B cell (primary cell): ENCODE data around the gene IMMP2L. TPM values are rescaled to one million over a fixed set of nuclear protein-coding genes. Genes with fewer than 3 reads are reported as not detected.

Source experiments
- ATAC-seq: fragments of 200-7000 bp; cut with Tn5 transposase; one replicate; pipeline ENCODE4 v1.10.0; 2021; ENCODE audit warnings: low read depth, mild to moderate bottlenecking, moderate number of reproducible peaks, moderate library complexity
- CTCF ChIA-PET: fragments of 350-600 bp; sonication (Branson Sonifier 250); formaldehyde crosslinking; loops from one replicate; lab custom pipeline; 2021; ENCODE audit warnings: antibody characterized with exemption, inconsistent platforms; lab: Charles Lee
- POLR2A ChIA-PET: fragments of 350-600 bp; sonication (Branson Sonifier 250); formaldehyde crosslinking; loops from one replicate; lab custom pipeline; 2021; ENCODE audit warnings: antibody characterized with exemption; lab: Charles Lee
- DNase-seq: peaks from one replicate; pipeline ENCODE4 v3.0.0; 2013
- H2AFZ ChIP-seq: 2 replicates; pipeline ENCODE4 v1.6.1; 2012; ENCODE audit warnings: mild to moderate bottlenecking, low read depth, low read length; ENCODE audit not compliant: insufficient read depth, poor library complexity, severe bottlenecking
- H3K27ac ChIP-seq, 2 donors: 1 replicate in 1 of 2; 2 replicates in 1 of 2; pipeline ENCODE4 v1.5.1; 2012 to 2013; ENCODE audit warnings: low read length in 2 of 2, mild to moderate bottlenecking in 2 of 2, moderate library complexity in 1 of 2
- H3K27me3 ChIP-seq, 4 experiments: fragments of 200-600 bp in 1 of 4; sonication (generic) in 1 of 4; replicated peaks in 1 of 4; 1 replicate in 2 of 4; 2 replicates in 2 of 4; pipeline versions ENCODE4 v1.6.1 to v1.7.0; 2013 to 2016; ENCODE audit warnings: low read length in 3 of 4, mild to moderate bottlenecking in 2 of 4, mixed read lengths in 1 of 4, moderate library complexity in 1 of 4; ENCODE audit not compliant: insufficient read depth in 4 of 4, control insufficient read depth in 3 of 4; ENCODE audit errors: control extremely low read depth in 1 of 4
- H3K36me3 ChIP-seq, 2 experiments: replicated peaks in 1 of 2; 1 replicate in 1 of 2; 2 replicates in 1 of 2; pipeline versions ENCODE4 v1.6.1 to v1.7.1; 2013; ENCODE audit warnings: low read length in 1 of 2; ENCODE audit not compliant: insufficient read depth in 2 of 2, control insufficient read depth in 1 of 2; ENCODE audit errors: control extremely low read depth in 1 of 2, extremely low read depth in 1 of 2
- H3K4me1 ChIP-seq, 2 donors: fragments of 200-600 bp in 1 of 2; sonication (generic) in 1 of 2; 1 replicate in 1 of 2; 2 replicates in 1 of 2; pipeline versions ENCODE4 v1.5.1 to v1.6.1; 2013 to 2017; ENCODE audit warnings: low read length in 2 of 2; ENCODE audit not compliant: control insufficient read depth in 2 of 2, insufficient read depth in 2 of 2
- H3K4me2 ChIP-seq: replicated peaks from 2 replicates; pipeline ENCODE3; 2012; ENCODE audit warnings: mild to moderate bottlenecking, low read depth, low read length; ENCODE audit not compliant: poor library complexity, severe bottlenecking
- H3K4me3 ChIP-seq, 5 experiments: fragments of 200-600 bp in 1 of 5; sonication (generic) in 1 of 5; 1 replicate in 3 of 5; 2 replicates in 2 of 5; pipeline versions ENCODE4 v1.5.1 to v1.7.0; 2011 to 2016; ENCODE audit warnings: low read length in 4 of 5, mild to moderate bottlenecking in 4 of 5, low read depth in 2 of 5, control low read depth in 1 of 5, moderate library complexity in 1 of 5; ENCODE audit not compliant: insufficient read depth in 1 of 5; ENCODE audit errors: control extremely low read depth in 1 of 5, extremely low read depth in 1 of 5
- H3K79me2 ChIP-seq: fragments of 200-600 bp; sonication (generic); one replicate; pipeline ENCODE4 v1.6.0; 2016; ENCODE audit warnings: low read length; ENCODE audit not compliant: control insufficient read depth, insufficient read depth
- H3K9ac ChIP-seq: fragments of 200-600 bp; sonication (generic); 2 replicates; pipeline ENCODE4 v1.6.1; 2017; ENCODE audit warnings: mild to moderate bottlenecking, low read length, moderate library complexity
- H3K9me3 ChIP-seq, 3 donors: one replicate each; pipeline versions ENCODE4 v1.6.1 to v1.7.1; 2013; ENCODE audit warnings: low read length in 2 of 3; ENCODE audit not compliant: control insufficient read depth in 2 of 3, insufficient read depth in 1 of 3; ENCODE audit errors: control extremely low read depth in 1 of 3
- H4K20me1 ChIP-seq: 2 replicates; pipeline ENCODE4 v1.6.0; 2012; ENCODE audit warnings: mild to moderate bottlenecking, low read length; ENCODE audit not compliant: insufficient read depth, control insufficient read depth, poor library complexity, severe bottlenecking
- H3K27ac Mint-ChIP-seq: one replicate; pipeline ENCODE4 v1.8.0; 2021; ENCODE audit warnings: mixed read lengths
- H3K27me3 Mint-ChIP-seq: one replicate; pipeline ENCODE4 v1.8.0; 2021; ENCODE audit warnings: mixed read lengths
- H3K4me1 Mint-ChIP-seq: one replicate; pipeline ENCODE4 v1.8.0; 2021; ENCODE audit warnings: mixed read lengths
- H3K4me3 Mint-ChIP-seq: one replicate; pipeline ENCODE4 v1.8.0; 2021; ENCODE audit warnings: mixed read lengths
- H3K9me3 Mint-ChIP-seq: one replicate; pipeline ENCODE4 v1.8.0; 2022; ENCODE audit warnings: mixed read lengths; ENCODE audit not compliant: insufficient read depth
- CTCF ChIP-seq: fragments of 200-600 bp; IDR thresholded peaks from one replicate; pipeline ENCODE4 v1.8.0; 2022; ENCODE audit warnings: antibody characterized with exemption, mild to moderate bottlenecking
- EZH2 ChIP-seq: IDR thresholded peaks from 2 replicates; pipeline ENCODE4 v1.6.1; 2012; ENCODE audit warnings: borderline replicate concordance, low read depth, mild to moderate bottlenecking, moderate library complexity, low read length; ENCODE audit not compliant: insufficient read depth, poor library complexity, severe bottlenecking
- WGBS: methylation state at CpG from one replicate; pipeline ENCODE4 v1.1.5; 2013; ENCODE audit warnings: missing lambda C conversion rate; ENCODE audit not compliant: insufficient coverage; 5-methylcytosine and 5-hydroxymethylcytosine counted together
- intact Hi-C: fragments of 100-400 bp; cut with micrococcal nuclease; formaldehyde crosslinking; loops from one replicate; pipeline ENCODE4 v1.10.0; 2022
- polyA plus RNA-seq: library from polyadenylated mRNA; depleted of rRNA; stranded (reverse); fragments of >200 nt; gene quantifications from 2 replicates; pipeline ENCODE4 v1.2.3, GENCODE V29; 2012
- total RNA-seq, 2 donors: library from RNA; stranded (reverse); fragments of 120-200 nt in 1 of 2; gene quantifications; 1 replicate in 1 of 2; 2 replicates in 1 of 2; pipeline versions ENCODE4 v1.2.3 to v1.2.4, GENCODE V29; 2013 to 2022

IMMP2L gene
- total and polyA plus RNA-seq, 2 donors (not counting 1 experiment from before 2014, with no cell fraction given), result 3.8 to 34.2 TPM

- no peak overlapping the region for H3K4me3 Mint-ChIP-seq
- TF ChIP-seq EZH2, result no peak
- no peak for TF ChIP-seq CTCF
- no peak overlapping the region for H2AFZ ChIP-seq
- DNase-seq, result no peak
- no peak overlapping the region for H3K9ac ChIP-seq
- CTCF ChIA-PET, result no interaction called here
- no peak overlapping the region for H3K27ac ChIP-seq
- H3K9me3 ChIP-seq, result no peaks in the 10 kb centered on the region
- H3K4me1 Mint-ChIP-seq, result no peaks in the 10 kb centered on the region
- H3K36me3 ChIP-seq, result no peaks in the 10 kb centered on the region
- no peaks in the 10 kb centered on the region for H3K4me1 ChIP-seq
- no peak overlapping the region for H3K4me3 ChIP-seq
- POLR2A ChIA-PET, result no interaction called here
- no CpG with 5 or more reads among the region's 1 CpG for WGBS
- H3K27me3 ChIP-seq, result no peaks in the 10 kb centered on the region
- peaks cover 4% of the 10 kb centered on the region for H3K79me2 ChIP-seq
- intact Hi-C loops, result no loop called here
- no peaks in the 10 kb centered on the region for H3K27me3 Mint-ChIP-seq
- H3K27ac Mint-ChIP-seq, result no peak overlapping the region
- no peak overlapping the region for H3K4me2 ChIP-seq
- no peak for ATAC-seq
- peaks cover 3% of the 10 kb centered on the region for H3K9me3 Mint-ChIP-seq
- H4K20me1 ChIP-seq, result no peaks in the 10 kb centered on the region
These were observed 155.0 kb downstream of the IMMP2L start for GRCh38 chr7:111407258-111407657.

- no peak overlapping the region for H3K4me3 Mint-ChIP-seq
- no peak overlapping the region for H2AFZ ChIP-seq
- ATAC-seq (no peak), DNase-seq (no peak)
- no CpG with 5 or more reads among the region's 1 CpG for WGBS
- H4K20me1 ChIP-seq, result no peaks in the 10 kb centered on the region
- H3K9me3 Mint-ChIP-seq, result peaks cover 3% of the 10 kb centered on the region
- no peak overlapping the region for H3K27ac ChIP-seq
- no peaks in the 10 kb centered on the region for H3K27me3 ChIP-seq
- H3K9me3 ChIP-seq, result no peaks in the 10 kb centered on the region
- intact Hi-C loops, result no loop called here
- H3K4me1 ChIP-seq, result no peaks in the 10 kb centered on the region
- TF ChIP-seq CTCF, result no peak
- TF ChIP-seq EZH2, result no peak
- H3K4me1 Mint-ChIP-seq, result no peaks in the 10 kb centered on the region
- H3K27me3 Mint-ChIP-seq, result no peaks in the 10 kb centered on the region
- POLR2A ChIA-PET, result no interaction called here
- CTCF ChIA-PET, result no interaction called here
- no peak overlapping the region for H3K4me3 ChIP-seq
- no peak overlapping the region for H3K4me2 ChIP-seq
- no peaks in the 10 kb centered on the region for H3K36me3 ChIP-seq
- H3K9ac ChIP-seq, result no peak overlapping the region
- H3K27ac Mint-ChIP-seq, result no peak overlapping the region
- peaks cover 4% of the 10 kb centered on the region for H3K79me2 ChIP-seq
These were observed 156.7 kb downstream of the IMMP2L start for GRCh38 chr7:111405621-111406020.
